KMS-11 (cell line): ENCODE measurements around the gene POU2F1.

Experiments
- H2AFZ ChIP-seq: fragments of 200-600 bp; sonication (generic); 2 replicates; pipeline ENCODE4 v1.6.1; 2016; ENCODE audit warnings: antibody characterized with exemption, mixed run types, low read depth
- H3K27ac ChIP-seq: fragments of 200-600 bp; sonication (generic); 2 replicates; pipeline ENCODE4 v1.6.1; 2016; ENCODE audit warnings: mild to moderate bottlenecking, mixed run types
- H3K27me3 ChIP-seq: fragments of 200-600 bp; sonication (generic); 2 replicates; pipeline ENCODE4 v1.6.1; 2017; ENCODE audit warnings: mild to moderate bottlenecking, low read depth, mixed run types, moderate library complexity; ENCODE audit not compliant: insufficient read depth
- H3K36me3 ChIP-seq: fragments of 200-600 bp; sonication (generic); 2 replicates; pipeline ENCODE4 v1.6.1; 2017; ENCODE audit warnings: mild to moderate bottlenecking, mixed run types; ENCODE audit not compliant: insufficient read depth
- H3K4me1 ChIP-seq: fragments of 200-600 bp; sonication (generic); 2 replicates; pipeline ENCODE4 v1.6.1; 2016; ENCODE audit warnings: mild to moderate bottlenecking, low read depth, mixed run types; ENCODE audit not compliant: poor library complexity, severe bottlenecking
- H3K4me2 ChIP-seq: fragments of 200-600 bp; sonication (generic); 2 replicates; pipeline ENCODE4 v1.7.0; 2016; ENCODE audit warnings: mild to moderate bottlenecking, mixed run types
- H3K4me3 ChIP-seq: fragments of 200-600 bp; sonication (generic); IDR thresholded peaks from 2 replicates; pipeline ENCODE4 v1.6.1; 2017; ENCODE audit warnings: low read depth, low read length, mixed read lengths; ENCODE audit not compliant: insufficient read depth
- H3K79me2 ChIP-seq: fragments of 200-600 bp; sonication (generic); 2 replicates; pipeline ENCODE4 v1.6.1; 2016; ENCODE audit warnings: low read depth, mixed run types; ENCODE audit not compliant: insufficient read depth
- H3K9ac ChIP-seq: fragments of 200-600 bp; sonication (generic); 2 replicates; pipeline ENCODE4 v1.6.1; 2016; ENCODE audit warnings: mild to moderate bottlenecking, mixed run types
- H4K20me1 ChIP-seq: fragments of 200-600 bp; sonication (generic); 2 replicates; pipeline ENCODE4 v1.6.1; 2016; ENCODE audit warnings: mild to moderate bottlenecking, mixed run types; ENCODE audit not compliant: insufficient read depth
- CTCF ChIP-seq: fragments of 200-600 bp; sonication (generic); conservative IDR thresholded peaks from 2 replicates; pipeline ENCODE4 v1.6.1; 2017; ENCODE audit warnings: low read depth, mild to moderate bottlenecking, antibody characterized with exemption, low read length, moderate library complexity, mixed read lengths

Gene POU2F1

GRCh38 chr1:167294528-167294927 lies 73.8 kb downstream of the POU2F1 start:
- no peak for TF ChIP-seq CTCF
- no peak overlapping the region for H3K9ac ChIP-seq
- H3K4me1 ChIP-seq = peaks cover 11% of the 10 kb centered on the region
- H3K27me3 ChIP-seq = no peaks in the 10 kb centered on the region
- H3K4me3 ChIP-seq = no peak overlapping the region
- no peaks in the 10 kb centered on the region for H3K36me3 ChIP-seq
- H3K79me2 ChIP-seq = peaks cover 16% of the 10 kb centered on the region; the same call in 1 of the 2 replicates
- no peak overlapping the region for H2AFZ ChIP-seq
- no peak overlapping the region for H3K4me2 ChIP-seq
- no peak overlapping the region for H3K27ac ChIP-seq
- no peaks in the 10 kb centered on the region for H4K20me1 ChIP-seq

GRCh38 chr1:167297222-167298214 lies 76.8 kb downstream of the POU2F1 start:
- H3K79me2 ChIP-seq = peaks cover 6% of the 10 kb centered on the region; the same call in 1 of the 2 replicates
- H3K9ac ChIP-seq = no peak overlapping the region
- no peak for TF ChIP-seq CTCF
- H3K4me1 ChIP-seq = peaks cover 18% of the 10 kb centered on the region
- no peak overlapping the region for H3K27ac ChIP-seq
- no peaks in the 10 kb centered on the region for H4K20me1 ChIP-seq
- H3K27me3 ChIP-seq = no peaks in the 10 kb centered on the region
- no peak overlapping the region for H2AFZ ChIP-seq
- no peak overlapping the region for H3K4me3 ChIP-seq
- H3K36me3 ChIP-seq = no peaks in the 10 kb centered on the region
- H3K4me2 ChIP-seq = no peak overlapping the region

GRCh38 chr1:167298325-167298724 lies 77.6 kb downstream of the POU2F1 start:
- Histone ChIP-seq H3K79me2 (peaks cover 6% of the 10 kb centered on the region; the same call in 1 of the 2 replicates), H3K27ac (no peak overlapping the region), H3K4me2 (no peak overlapping the region)

GRCh38 chr1:167301355-167301754 lies 80.7 kb downstream of the POU2F1 start:
- no peaks in the 10 kb centered on the region for H3K36me3 ChIP-seq
- H2AFZ ChIP-seq = no peak overlapping the region
- no peak overlapping the region for H3K27ac ChIP-seq
- no peaks in the 10 kb centered on the region for H4K20me1 ChIP-seq
- no peak overlapping the region for H3K4me2 ChIP-seq
- H3K27me3 ChIP-seq = no peaks in the 10 kb centered on the region
- H3K9ac ChIP-seq = no peak overlapping the region
- H3K4me1 ChIP-seq = peaks cover 16% of the 10 kb centered on the region
- no peak overlapping the region for H3K4me3 ChIP-seq
- peaks cover 6% of the 10 kb centered on the region; the same call in 1 of the 2 replicates for H3K79me2 ChIP-seq
- no peak for TF ChIP-seq CTCF

More at GRCh38 chr1:167298325-167298724, 77.6 kb downstream of the POU2F1 start:
- H3K27me3 ChIP-seq = no peaks in the 10 kb centered on the region
- no peaks in the 10 kb centered on the region for H4K20me1 ChIP-seq
- no peak for TF ChIP-seq CTCF
- H3K36me3 ChIP-seq = no peaks in the 10 kb centered on the region
- no peak overlapping the region for H3K9ac ChIP-seq
- no peak overlapping the region for H2AFZ ChIP-seq
- no peak overlapping the region for H3K4me3 ChIP-seq
- peaks cover 18% of the 10 kb centered on the region for H3K4me1 ChIP-seq
